ENCODE measurements around the gene SORCS3. TPM values are rescaled to one million over a fixed set of nuclear protein-coding genes. Genes with fewer than 3 reads are reported as not detected.

SORCS3 gene
- total RNA-seq, 1 experiment from 2014 or later = 0.18 TPM

DNA sequence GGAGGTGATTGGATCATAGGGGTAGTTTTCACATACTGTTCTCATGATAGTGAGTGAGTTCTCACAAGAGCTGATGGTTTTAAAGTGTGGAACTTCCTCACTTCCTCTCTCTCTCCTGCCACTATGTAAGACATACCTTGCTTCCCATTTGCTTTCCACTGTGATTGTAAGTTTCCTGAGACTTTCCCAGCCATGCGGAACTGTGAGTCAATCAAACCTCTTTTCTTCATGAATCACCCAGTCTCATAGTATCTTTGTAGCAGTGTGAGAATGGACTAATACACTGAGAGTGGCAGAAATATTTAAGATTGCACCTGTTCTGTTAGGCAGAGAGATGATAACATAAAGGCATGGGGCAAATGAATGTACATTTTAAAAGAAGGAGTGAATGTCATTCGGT is 507.8 kb downstream of the SORCS3 start:
- no peak overlapping the region for H3K27ac Mint-ChIP-seq (ENCODE audit: unreplicated experiment)
- BruUV-seq (replicated peaks) = no TSS peak

DNA sequence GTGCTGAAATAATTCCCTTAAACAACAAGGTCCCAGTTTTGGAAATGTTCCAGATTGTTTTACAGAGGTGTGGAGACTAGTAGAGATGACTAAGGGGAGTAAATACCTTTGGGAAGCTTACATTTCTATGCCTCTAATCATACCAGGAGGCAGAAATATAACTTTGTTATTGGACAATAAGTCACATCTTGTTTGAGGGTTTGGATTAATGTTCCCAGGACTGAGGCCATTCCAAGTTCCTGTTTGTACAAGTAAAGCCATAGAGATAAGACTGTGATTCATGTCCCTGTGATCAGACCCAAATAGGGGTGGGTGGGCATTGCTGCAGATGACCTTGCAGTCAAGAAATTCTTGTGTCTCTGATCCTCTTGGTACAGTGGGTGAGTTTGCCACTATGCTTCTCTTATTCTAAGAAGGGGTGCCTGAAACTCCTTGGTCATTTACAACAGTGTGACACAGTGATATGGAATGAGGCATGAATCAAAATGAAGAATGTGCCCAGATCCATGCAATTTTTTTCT is 508.3 kb downstream of the SORCS3 start:
- BruUV-seq (replicated peaks) = no TSS peak
- intact Hi-C loops (cut with micrococcal nuclease; ENCODE audit: unreplicated experiment) = loop anchor here (2.0 kb wide), 1 partner anchor 31 kb away; no protein-coding TSS in a partner anchor
- Histone ChIP-seq H3K27me3 (replicated peaks; ENCODE audit: control insufficient read depth, insufficient read depth, low read length) (no peaks in the 10 kb centered on the region), H3K36me3 (ENCODE audit: control insufficient read depth, insufficient read depth, low read length) (no peaks in the 10 kb centered on the region; the same call in 1 of the 2 replicates), H3K4me1 (peaks cover 33% of the 10 kb centered on the region), H3K4me3 (ENCODE audit: low read depth, low read length) (no peak overlapping the region), H3K9me3 (no peaks in the 10 kb centered on the region)
- ChIA-PET CTCF (no interaction called here), POLR2A (no interaction called here)
- TF ChIP-seq, protein P1, sequence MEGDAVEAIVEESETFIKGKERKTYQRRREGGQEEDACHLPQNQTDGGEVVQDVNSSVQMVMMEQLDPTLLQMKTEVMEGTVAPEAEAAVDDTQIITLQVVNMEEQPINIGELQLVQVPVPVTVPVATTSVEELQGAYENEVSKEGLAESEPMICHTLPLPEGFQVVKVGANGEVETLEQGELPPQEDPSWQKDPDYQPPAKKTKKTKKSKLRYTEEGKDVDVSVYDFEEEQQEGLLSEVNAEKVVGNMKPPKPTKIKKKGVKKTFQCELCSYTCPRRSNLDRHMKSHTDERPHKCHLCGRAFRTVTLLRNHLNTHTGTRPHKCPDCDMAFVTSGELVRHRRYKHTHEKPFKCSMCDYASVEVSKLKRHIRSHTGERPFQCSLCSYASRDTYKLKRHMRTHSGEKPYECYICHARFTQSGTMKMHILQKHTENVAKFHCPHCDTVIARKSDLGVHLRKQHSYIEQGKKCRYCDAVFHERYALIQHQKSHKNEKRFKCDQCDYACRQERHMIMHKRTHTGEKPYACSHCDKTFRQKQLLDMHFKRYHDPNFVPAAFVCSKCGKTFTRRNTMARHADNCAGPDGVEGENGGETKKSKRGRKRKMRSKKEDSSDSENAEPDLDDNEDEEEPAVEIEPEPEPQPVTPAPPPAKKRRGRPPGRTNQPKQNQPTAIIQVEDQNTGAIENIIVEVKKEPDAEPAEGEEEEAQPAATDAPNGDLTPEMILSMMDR (IDR thresholded peaks at IDR 0.05; ENCODE audit: insufficient read depth in 1 of 2, low read depth in 1 of 2, low read length in 1 of 2, severe bottlenecking in 1 of 2, unreplicated experiment in 1 of 2) = no peak
- Mint-ChIP-seq H3K36me3 (ENCODE audit: insufficient read depth, unreplicated experiment) (no peaks in the 10 kb centered on the region), H3K9me3 (ENCODE audit: unreplicated experiment) (no peaks in the 10 kb centered on the region), H3K4me3 (ENCODE audit: unreplicated experiment) (no peak overlapping the region), H3K4me1 (ENCODE audit: low read depth, unreplicated experiment) (peaks cover 9% of the 10 kb centered on the region), H3K27ac (ENCODE audit: unreplicated experiment) (no peak overlapping the region), H3K27me3 (ENCODE audit: insufficient read depth, unreplicated experiment) (no peaks in the 10 kb centered on the region)
- DNase-seq = peak in 1 of 2 experiments; percentile 19

More for the DNA sequence above, 507.8 kb downstream of the SORCS3 start:
- ChIA-PET CTCF (no interaction called here), POLR2A (no interaction called here)
- Mint-ChIP-seq H3K27me3 (ENCODE audit: insufficient read depth, unreplicated experiment) (no peaks in the 10 kb centered on the region), H3K4me3 (ENCODE audit: unreplicated experiment) (no peak overlapping the region), H3K4me1 (ENCODE audit: low read depth, unreplicated experiment) (peaks cover 9% of the 10 kb centered on the region), H3K36me3 (ENCODE audit: insufficient read depth, unreplicated experiment) (no peaks in the 10 kb centered on the region), H3K9me3 (ENCODE audit: unreplicated experiment) (no peaks in the 10 kb centered on the region)
- H3K27me3 ChIP-seq (replicated peaks; ENCODE audit: control insufficient read depth, insufficient read depth, low read length) = no peaks in the 10 kb centered on the region
- intact Hi-C loops (cut with micrococcal nuclease; ENCODE audit: unreplicated experiment) = loop anchor here (2.0 kb wide), 1 partner anchor 32 kb away; no protein-coding TSS in a partner anchor
- H3K4me3 ChIP-seq (ENCODE audit: low read depth, low read length) = no peak overlapping the region
- H3K4me1 ChIP-seq = peaks cover 33% of the 10 kb centered on the region
- TF ChIP-seq, protein P1 (IDR thresholded peaks at IDR 0.05; ENCODE audit: insufficient read depth in 1 of 2, low read depth in 1 of 2, low read length in 1 of 2, severe bottlenecking in 1 of 2, unreplicated experiment in 1 of 2) = no peak
- H3K36me3 ChIP-seq (ENCODE audit: control insufficient read depth, insufficient read depth, low read length) = no peaks in the 10 kb centered on the region
- no peaks in the 10 kb centered on the region for H3K9me3 ChIP-seq
- DNase-seq = no peak

DNA sequence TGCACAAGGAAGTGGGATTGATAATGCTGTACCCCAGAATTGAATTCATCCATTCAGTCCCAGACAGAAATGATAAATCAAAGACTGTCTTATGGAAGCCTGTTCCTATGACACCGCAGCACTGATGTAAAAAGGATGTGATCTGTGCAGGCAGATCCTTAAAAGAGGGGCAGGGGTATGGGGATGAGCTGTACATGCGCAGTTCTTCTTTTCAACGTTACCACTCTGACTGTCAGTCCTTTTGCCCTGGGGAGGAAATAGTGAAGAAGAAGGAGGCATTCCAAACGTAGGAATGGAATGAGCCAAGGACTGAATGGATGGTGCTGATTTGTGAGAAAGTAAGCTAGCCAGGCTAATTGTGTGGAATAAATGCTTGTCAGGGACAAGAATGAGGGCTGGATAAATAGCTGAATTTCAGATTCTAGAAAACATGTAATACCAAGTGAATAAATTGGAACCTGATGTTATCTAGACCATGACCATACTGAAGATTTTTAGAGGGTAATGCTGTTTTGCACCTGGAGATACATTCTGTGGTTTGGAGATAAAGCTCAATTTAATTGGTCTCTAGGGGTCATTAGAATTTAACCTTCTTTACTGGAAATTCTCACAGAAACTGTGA is 509.3 kb downstream of the SORCS3 start:
- BruUV-seq (replicated peaks) = no TSS peak
- H3K4me3 Mint-ChIP-seq (ENCODE audit: unreplicated experiment) = no peak overlapping the region
- Histone ChIP-seq H3K4me3 (ENCODE audit: low read depth, low read length) (no peak overlapping the region), H3K4me1 (peaks cover 33% of the 10 kb centered on the region), H3K36me3 (ENCODE audit: control insufficient read depth, insufficient read depth, low read length) (no peaks in the 10 kb centered on the region; the same call in 1 of the 2 replicates), H3K9me3 (no peaks in the 10 kb centered on the region), H3K27me3 (replicated peaks; ENCODE audit: control insufficient read depth, insufficient read depth, low read length) (no peaks in the 10 kb centered on the region)
- intact Hi-C loops (cut with micrococcal nuclease; ENCODE audit: unreplicated experiment) = no loop called here
- no peak overlapping the region for H3K27ac Mint-ChIP-seq (ENCODE audit: unreplicated experiment)
- no peaks in the 10 kb centered on the region for H3K36me3 Mint-ChIP-seq (ENCODE audit: insufficient read depth, unreplicated experiment)
- POLR2A ChIA-PET = no interaction called here
- no peak for DNase-seq
- CTCF ChIA-PET = no interaction called here
- H3K27me3 Mint-ChIP-seq (ENCODE audit: insufficient read depth, unreplicated experiment) = no peaks in the 10 kb centered on the region
- H3K4me1 Mint-ChIP-seq (ENCODE audit: low read depth, unreplicated experiment) = peaks cover 9% of the 10 kb centered on the region
- no peaks in the 10 kb centered on the region for H3K9me3 Mint-ChIP-seq (ENCODE audit: unreplicated experiment)
- TF ChIP-seq, protein P1 (IDR thresholded peaks at IDR 0.05; ENCODE audit: insufficient read depth in 1 of 2, low read depth in 1 of 2, low read length in 1 of 2, severe bottlenecking in 1 of 2, unreplicated experiment in 1 of 2) = no peak

Data from Caco-2 (cell line).